T47D (cell line): ENCODE results near the gene CERK.

Experiments
- DNase-seq, 2 experiments: peaks; one replicate each; pipeline versions ENCODE4 v3.0.0 to v3.0.0-alpha.2; 2011 to 2012; ENCODE audit warnings: low read depth in 1 of 2, low spot score in 1 of 2
- JUND ChIP-seq: IDR thresholded peaks from 2 replicates; pipeline ENCODE4 v1.6.1; 2012; ENCODE audit warnings: low read depth
- in situ Hi-C: cut with HindIII; loops from 2 replicates; pipeline ENCODE4 v1.10.0; 2016; ENCODE audit warnings: low sequenced_read_pairs, low pct_unique_long_range_greater_than_20kb

CERK gene

GRCh38 chr22:46708766-46709330 lies 29.2 kb downstream of the CERK start:
- DNase-seq = no peak
- in situ Hi-C loops = no loop called here
- TF ChIP-seq JUND = no peak

DNA sequence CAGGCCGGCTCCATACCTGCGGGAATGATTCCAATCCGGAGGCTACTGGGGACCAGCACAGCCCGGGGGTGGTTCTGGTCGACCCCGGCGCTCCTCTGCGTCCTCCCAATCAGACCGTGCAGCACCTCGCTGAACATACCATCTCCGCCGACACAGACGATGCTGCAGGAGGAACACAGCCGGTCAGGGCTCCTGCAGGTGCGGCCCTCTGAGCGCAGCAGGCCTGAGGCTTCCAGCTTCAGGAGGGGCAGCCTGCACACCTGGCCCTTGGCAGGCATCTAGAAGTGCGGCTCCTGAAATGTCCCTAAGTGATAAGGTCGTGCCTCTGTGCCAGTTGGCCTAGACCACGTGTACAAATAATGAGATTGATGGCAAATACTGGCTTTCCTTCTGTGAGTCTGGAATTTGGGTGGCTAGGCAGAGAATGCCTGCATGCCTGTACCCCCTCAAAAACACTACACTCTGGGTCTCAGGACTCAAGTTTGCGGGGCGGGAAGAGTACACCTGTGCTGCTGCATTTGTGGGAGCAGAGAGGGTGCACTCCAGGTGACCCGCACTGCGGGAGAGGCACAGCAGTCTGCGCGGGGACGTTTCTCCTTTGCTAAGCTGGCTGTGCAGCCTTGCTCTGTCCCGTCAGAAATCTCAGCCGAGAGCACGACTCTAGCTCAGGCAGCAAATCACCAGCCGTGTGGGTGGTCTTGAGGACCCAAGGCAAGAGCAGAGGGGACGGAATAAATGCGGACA lies 30.1 kb downstream of the CERK start:
- in situ Hi-C loops = no loop called here

GRCh38 chr22:46707305-46707704 lies 30.7 kb downstream of the CERK start:
- TF ChIP-seq JUND = no peak
- in situ Hi-C loops = no loop called here
- DNase-seq = no peak

More for the DNA sequence above, 30.1 kb downstream of the CERK start:
- TF ChIP-seq JUND = no peak
- no peak for DNase-seq

DNA sequence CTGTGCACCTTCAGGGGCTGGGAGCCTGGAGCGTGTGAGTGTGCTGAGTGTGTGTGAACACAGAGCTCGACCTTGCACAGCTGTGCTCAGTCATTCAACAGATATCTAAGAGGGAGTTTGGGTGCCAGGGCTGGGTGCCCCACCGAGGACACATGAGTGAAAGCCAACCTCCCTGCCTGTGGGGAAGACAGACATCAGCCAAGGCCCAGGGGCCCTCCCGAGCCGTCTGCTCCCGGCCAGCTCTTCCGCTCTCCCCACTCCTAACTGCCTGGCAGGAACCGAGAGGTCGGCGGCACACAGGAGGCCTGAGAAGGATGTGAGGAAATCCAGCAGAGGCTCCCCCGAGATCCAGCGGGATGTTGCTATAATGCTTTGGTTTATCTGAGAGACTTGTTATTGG lies 32.0 kb downstream of the CERK start:
- in situ Hi-C loops = no loop called here
- no peak for DNase-seq
- TF ChIP-seq JUND = no peak

GRCh38 chr22:46703996-46704370 lies 34.1 kb downstream of the CERK start:
- in situ Hi-C loops = no loop called here
- TF ChIP-seq JUND = no peak
- DNase-seq = no peak

DNA sequence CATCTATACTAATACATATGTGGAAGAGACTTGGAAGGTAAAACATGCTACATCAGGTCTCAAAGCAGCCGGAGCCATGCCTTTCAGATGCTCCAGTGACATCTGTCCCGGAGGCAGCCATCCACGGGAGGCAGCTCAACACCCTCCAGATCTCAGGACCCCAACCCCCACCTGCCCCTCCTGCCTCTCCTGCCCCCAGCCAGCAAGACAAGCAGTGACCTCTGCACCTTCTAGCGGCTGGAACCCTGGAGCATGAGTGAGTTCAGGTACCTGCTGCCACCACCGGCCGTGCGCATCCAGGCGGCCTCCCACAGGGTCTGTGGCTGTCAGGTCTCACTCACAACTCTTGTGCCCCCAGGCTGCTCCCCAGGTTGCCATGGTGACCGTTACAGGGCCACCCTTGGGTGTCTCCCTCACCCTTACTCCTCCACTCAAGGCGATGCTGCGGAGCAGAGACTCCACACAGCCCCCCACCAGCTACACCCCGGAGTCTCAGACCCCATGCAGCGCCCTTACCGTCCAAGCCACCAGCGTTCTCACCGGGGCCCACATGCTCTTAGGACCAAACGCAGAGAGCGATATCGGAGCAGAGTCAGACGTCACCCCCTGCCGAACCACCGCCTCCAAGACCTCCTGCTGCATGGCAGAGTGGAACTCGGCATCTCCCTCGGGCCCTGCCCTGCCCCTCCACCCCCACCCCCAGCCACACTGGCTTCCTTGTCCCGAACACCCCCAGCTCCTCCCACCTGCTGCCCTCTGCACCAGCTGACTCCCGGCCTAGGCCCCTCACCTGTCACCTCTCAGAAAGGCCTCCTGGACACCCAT lies 34.7 kb downstream of the CERK start:
- no peak for TF ChIP-seq JUND
- in situ Hi-C loops = no loop called here

DNA sequence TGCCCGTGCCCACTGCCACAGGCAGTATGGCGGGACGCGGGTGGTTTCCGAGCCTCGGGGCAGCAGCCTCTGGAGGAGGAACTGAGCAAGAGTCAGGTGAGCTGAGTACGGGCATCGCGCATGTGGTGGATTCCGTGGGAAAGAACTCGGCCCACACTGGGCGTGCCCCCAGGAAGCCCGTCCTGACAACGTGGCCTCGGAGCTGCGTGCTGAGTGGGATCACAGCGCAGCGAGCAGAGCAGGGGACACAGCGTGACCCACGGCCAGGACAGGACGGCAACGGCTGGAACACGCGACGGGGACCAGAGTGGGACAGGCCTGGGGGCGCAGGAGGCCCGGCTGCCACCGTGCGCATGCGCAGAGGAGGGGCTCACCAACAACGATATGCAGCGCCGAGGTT lies 36.8 kb downstream of the CERK start:
- DNase-seq = no peak
- in situ Hi-C loops = no loop called here
- TF ChIP-seq JUND = no peak

More for the DNA sequence above, 34.7 kb downstream of the CERK start:
- no peak for DNase-seq

GRCh38 chr22:46699091-46699490 lies 39.0 kb downstream of the CERK start:
- in situ Hi-C loops = no loop called here
- TF ChIP-seq JUND = no peak
- DNase-seq = no peak

- no peak for TF ChIP-seq JUND
- in situ Hi-C loops = no loop called here
- no peak for DNase-seq
These were observed 40.1 kb downstream of the CERK start for GRCh38 chr22:46697811-46698515.

DNA sequence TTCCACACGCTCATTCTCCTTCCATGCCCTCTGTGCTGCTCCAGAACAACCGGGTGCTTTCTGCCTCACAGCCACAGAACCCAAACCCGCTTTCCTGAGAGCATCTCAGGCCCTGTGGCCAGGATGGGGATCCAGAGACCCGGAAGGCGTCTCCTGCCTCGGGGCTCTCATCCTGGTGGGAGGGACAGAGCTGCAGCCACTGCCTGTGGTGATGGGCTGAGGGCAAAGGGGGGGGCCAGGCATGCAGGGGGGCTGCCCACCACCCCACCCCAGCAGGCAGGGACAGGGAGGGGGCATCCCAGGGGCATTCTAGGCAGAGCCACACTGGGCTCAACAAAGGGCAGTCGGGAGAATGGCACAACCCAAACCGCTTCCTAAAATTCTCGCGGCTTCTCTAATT lies 41.4 kb downstream of the CERK start:
- DNase-seq = no peak
- no peak for TF ChIP-seq JUND
- in situ Hi-C loops = no loop called here

DNA sequence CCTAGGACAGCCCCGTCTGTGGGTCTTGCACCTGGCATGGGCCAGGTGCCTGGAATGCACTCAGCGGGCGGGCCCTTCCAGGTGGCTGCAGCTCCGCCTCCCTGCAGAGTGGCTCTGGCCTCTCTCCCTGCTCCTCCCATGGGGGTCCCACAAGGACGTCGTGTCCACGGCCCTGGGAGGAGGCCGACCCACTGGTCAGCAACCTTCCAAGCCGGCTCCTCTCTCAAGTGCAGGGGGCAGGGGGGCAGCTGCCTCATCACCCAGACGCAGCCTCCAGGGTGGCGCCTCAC lies 41.9 kb downstream of the CERK start:
- in situ Hi-C loops = no loop called here
- TF ChIP-seq JUND = no peak
- no peak for DNase-seq

GRCh38 chr22:46695346-46696228 lies 42.5 kb downstream of the CERK start:
- no peak for TF ChIP-seq JUND
- DNase-seq = no peak
- in situ Hi-C loops = no loop called here
